ENCODE data around the gene RNF207. TPM values are rescaled to one million over a fixed set of nuclear protein-coding genes. Genes with fewer than 3 reads are reported as not detected.

The RNF207 gene
- total RNA-seq, 2 donors from 2014 or later: 45.7 to 47.4 TPM

- Histone ChIP-seq H3K9me3 (no peaks in the 10 kb centered on the region), H3K27me3 (replicated peaks; ENCODE audit: insufficient read depth) (peaks cover 9% of the 10 kb centered on the region), H3K4me3 (no peak overlapping the region), H3K27ac (no peak overlapping the region), H3K4me1 (replicated peaks) (no peaks in the 10 kb centered on the region), H3K36me3 (no peaks in the 10 kb centered on the region)
- no peak for TF ChIP-seq POLR2A (IDR thresholded peaks at IDR 0.05)
- TF ChIP-seq CTCF (IDR thresholded peaks at IDR 0.05): no peak
- TF ChIP-seq POLR2AphosphoS5 (IDR thresholded peaks at IDR 0.05): no peak
- WGBS: 62% methylated on average over 12 of the region's 12 CpGs
- no peak for DNase-seq (ENCODE audit: low spot score)
- intact Hi-C loops (cut with DNase I): no loop called here
Observed at GRCh38 chr1:6165441-6165985, 40.4 kb upstream of the RNF207 start.

- Histone ChIP-seq H3K27me3 (replicated peaks; ENCODE audit: insufficient read depth) (peaks cover 13% of the 10 kb centered on the region), H3K4me3 (no peak overlapping the region), H3K4me1 (replicated peaks) (no peaks in the 10 kb centered on the region), H3K36me3 (no peaks in the 10 kb centered on the region), H3K9me3 (no peaks in the 10 kb centered on the region), H3K27ac (no peak overlapping the region)
- DNase-seq (ENCODE audit: low spot score): no peak
- intact Hi-C loops (cut with DNase I): no loop called here
- 51% methylated on average over 9 of the region's 10 CpGs for WGBS
- TF ChIP-seq POLR2AphosphoS5 (IDR thresholded peaks at IDR 0.05) (no peak), POLR2A (IDR thresholded peaks at IDR 0.05) (no peak), CTCF (IDR thresholded peaks at IDR 0.05) (no peak)
Observed at GRCh38 chr1:6166221-6166620, 39.7 kb upstream of the RNF207 start.

- H3K4me3 ChIP-seq: no peak overlapping the region
- no peak overlapping the region for H3K27ac ChIP-seq
- peaks cover 10% of the 10 kb centered on the region for H3K27me3 ChIP-seq (replicated peaks; ENCODE audit: insufficient read depth)
- intact Hi-C loops (cut with DNase I): no loop called here
- H3K36me3 ChIP-seq: no peaks in the 10 kb centered on the region
- no peaks in the 10 kb centered on the region for H3K4me1 ChIP-seq (replicated peaks)
- 79% methylated on average over 19 of the region's 19 CpGs for WGBS
- no peaks in the 10 kb centered on the region for H3K9me3 ChIP-seq
- DNase-seq (ENCODE audit: low spot score): no peak
- TF ChIP-seq CTCF (IDR thresholded peaks at IDR 0.05) (no peak), POLR2A (IDR thresholded peaks at IDR 0.05) (no peak), POLR2AphosphoS5 (IDR thresholded peaks at IDR 0.05) (no peak)
Observed at GRCh38 chr1:6166655-6167390, 39.1 kb upstream of the RNF207 start.

- WGBS: 76% methylated on average over 34 of the region's 34 CpGs
- no peak overlapping the region for H3K4me3 ChIP-seq
- H3K9me3 ChIP-seq: no peaks in the 10 kb centered on the region
- no peaks in the 10 kb centered on the region for H3K4me1 ChIP-seq (replicated peaks)
- H3K27ac ChIP-seq: no peak overlapping the region
- no peak for DNase-seq (ENCODE audit: low spot score)
- no peaks in the 10 kb centered on the region for H3K36me3 ChIP-seq
- intact Hi-C loops (cut with DNase I): no loop called here
- TF ChIP-seq POLR2AphosphoS5 (IDR thresholded peaks at IDR 0.05) (no peak), POLR2A (IDR thresholded peaks at IDR 0.05) (no peak), CTCF (IDR thresholded peaks at IDR 0.05) (no peak)
- H3K27me3 ChIP-seq (replicated peaks; ENCODE audit: insufficient read depth): peaks cover 10% of the 10 kb centered on the region
Observed at GRCh38 chr1:6167391-6168303, 38.3 kb upstream of the RNF207 start.
